HFFc6 (cell line): ENCODE measurements around the gene LMNB1. TPM values are rescaled to one million over a fixed set of nuclear protein-coding genes. Genes with fewer than 3 reads are reported as not detected.

Source experiments
- DNase-seq: peaks from one replicate; pipeline ENCODE4 v3.0.0-alpha.2; 2018
- H3K27ac Mint-ChIP-seq: 2 replicates; pipeline ENCODE4 v1.8.0; 2020; ENCODE audit warnings: mild to moderate bottlenecking, mixed read lengths
- H3K27me3 Mint-ChIP-seq: 2 replicates; pipeline ENCODE4 v1.8.0; 2021; ENCODE audit warnings: mild to moderate bottlenecking, moderate library complexity, mixed read lengths; ENCODE audit not compliant: insufficient read depth
- H3K36me3 Mint-ChIP-seq: 2 replicates; pipeline ENCODE4 v1.8.0; 2021; ENCODE audit warnings: low read depth, mixed read lengths
- H3K4me1 Mint-ChIP-seq: 2 replicates; pipeline ENCODE4 v1.8.0; 2020; ENCODE audit warnings: low read depth, mixed read lengths
- H3K4me3 Mint-ChIP-seq: 2 replicates; pipeline ENCODE4 v1.8.0; 2020; ENCODE audit warnings: mild to moderate bottlenecking, moderate library complexity, mixed read lengths
- H3K9me3 Mint-ChIP-seq: 2 replicates; pipeline ENCODE4 v1.8.0; 2020; ENCODE audit warnings: mild to moderate bottlenecking, mixed read lengths
- total RNA-seq, 6 experiments: library from RNA; stranded (reverse); fragmentation: NEBNext Ultra II Directional; extraction: Animal tissue kit (Norgen Biotek cat#: 25700); gene quantifications; 2 replicates in 1 of 6; 3 replicates in 5 of 6; pipeline ENCODE4 v1.2.3, GENCODE V29; 2021
- TF ChIP-seq, protein P1 (sequence below): fragments of 200-600 bp; sonication (generic); IDR thresholded peaks from 2 replicates; pipeline ENCODE4 v1.5.0; 2021; ENCODE audit warnings: antibody characterized with exemption, mild to moderate bottlenecking

Gene LMNB1
- total RNA-seq, 6 experiments from 2014 or later: 26.2 to 55.4 (median 51.0) TPM

DNA sequence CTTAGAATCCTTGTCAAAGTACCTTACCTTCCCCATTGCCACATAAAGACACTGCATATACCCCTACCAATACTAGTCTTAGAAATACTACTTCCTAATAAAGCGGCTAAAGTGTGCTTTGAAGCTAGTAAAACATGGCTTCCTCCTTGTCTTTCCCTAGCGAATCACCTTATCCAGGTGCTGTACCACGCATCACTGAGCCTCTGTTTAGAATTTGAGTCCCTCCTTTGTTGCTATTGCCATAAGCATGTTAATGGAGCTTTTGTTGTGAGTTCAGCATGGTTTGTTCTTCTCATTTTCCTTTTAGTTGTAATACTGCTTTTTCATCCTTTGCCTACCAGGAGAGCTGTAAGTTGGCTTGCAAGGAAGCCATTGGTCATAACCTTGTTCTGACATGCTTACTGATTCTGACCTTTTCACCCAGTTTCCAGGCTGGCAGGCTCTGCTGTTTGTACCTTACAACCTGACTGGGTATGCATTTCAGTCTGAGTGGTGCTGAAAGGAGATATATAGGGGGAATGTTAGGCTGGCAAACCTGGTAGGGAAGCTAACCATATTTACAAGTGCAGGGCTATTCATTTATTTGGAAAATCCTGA is 49.8 kb downstream of the LMNB1 start:
- no peak for DNase-seq
- H3K27ac Mint-ChIP-seq: no peak overlapping the region
- peaks cover 22% of the 10 kb centered on the region for H3K36me3 Mint-ChIP-seq
- no peaks in the 10 kb centered on the region; the same call in 1 of the 2 replicates for H3K27me3 Mint-ChIP-seq
- TF ChIP-seq, protein P1, sequence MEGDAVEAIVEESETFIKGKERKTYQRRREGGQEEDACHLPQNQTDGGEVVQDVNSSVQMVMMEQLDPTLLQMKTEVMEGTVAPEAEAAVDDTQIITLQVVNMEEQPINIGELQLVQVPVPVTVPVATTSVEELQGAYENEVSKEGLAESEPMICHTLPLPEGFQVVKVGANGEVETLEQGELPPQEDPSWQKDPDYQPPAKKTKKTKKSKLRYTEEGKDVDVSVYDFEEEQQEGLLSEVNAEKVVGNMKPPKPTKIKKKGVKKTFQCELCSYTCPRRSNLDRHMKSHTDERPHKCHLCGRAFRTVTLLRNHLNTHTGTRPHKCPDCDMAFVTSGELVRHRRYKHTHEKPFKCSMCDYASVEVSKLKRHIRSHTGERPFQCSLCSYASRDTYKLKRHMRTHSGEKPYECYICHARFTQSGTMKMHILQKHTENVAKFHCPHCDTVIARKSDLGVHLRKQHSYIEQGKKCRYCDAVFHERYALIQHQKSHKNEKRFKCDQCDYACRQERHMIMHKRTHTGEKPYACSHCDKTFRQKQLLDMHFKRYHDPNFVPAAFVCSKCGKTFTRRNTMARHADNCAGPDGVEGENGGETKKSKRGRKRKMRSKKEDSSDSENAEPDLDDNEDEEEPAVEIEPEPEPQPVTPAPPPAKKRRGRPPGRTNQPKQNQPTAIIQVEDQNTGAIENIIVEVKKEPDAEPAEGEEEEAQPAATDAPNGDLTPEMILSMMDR: no peak
- H3K4me1 Mint-ChIP-seq: no peaks in the 10 kb centered on the region
- no peaks in the 10 kb centered on the region for H3K9me3 Mint-ChIP-seq
- no peak overlapping the region for H3K4me3 Mint-ChIP-seq

DNA sequence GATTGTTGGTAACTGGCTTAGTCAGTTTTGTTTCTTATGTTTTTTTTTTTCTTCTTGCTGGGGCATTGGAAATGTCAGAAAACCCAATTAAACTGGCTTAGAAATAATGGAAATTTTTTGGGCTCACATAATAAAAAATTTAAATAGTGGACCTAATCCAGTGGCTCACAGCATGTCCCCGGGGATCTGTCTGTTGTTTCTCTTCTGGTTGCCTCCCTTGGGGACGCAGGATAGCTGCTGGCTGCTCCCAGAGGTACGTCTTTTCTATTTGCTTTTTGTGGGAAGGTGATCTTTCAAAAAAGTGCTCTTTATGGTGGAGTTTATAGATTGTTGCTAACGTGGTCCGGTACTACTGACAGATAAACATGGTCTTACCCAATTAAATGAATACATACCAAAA is 52.2 kb downstream of the LMNB1 start:
- TF ChIP-seq, protein P1: no peak
- no peaks in the 10 kb centered on the region for H3K4me1 Mint-ChIP-seq
- H3K4me3 Mint-ChIP-seq: no peak overlapping the region
- H3K27ac Mint-ChIP-seq: no peak overlapping the region
- peaks cover 20% of the 10 kb centered on the region for H3K36me3 Mint-ChIP-seq
- H3K9me3 Mint-ChIP-seq: no peaks in the 10 kb centered on the region
- H3K27me3 Mint-ChIP-seq: peaks cover 2% of the 10 kb centered on the region
- DNase-seq: no peak

DNA sequence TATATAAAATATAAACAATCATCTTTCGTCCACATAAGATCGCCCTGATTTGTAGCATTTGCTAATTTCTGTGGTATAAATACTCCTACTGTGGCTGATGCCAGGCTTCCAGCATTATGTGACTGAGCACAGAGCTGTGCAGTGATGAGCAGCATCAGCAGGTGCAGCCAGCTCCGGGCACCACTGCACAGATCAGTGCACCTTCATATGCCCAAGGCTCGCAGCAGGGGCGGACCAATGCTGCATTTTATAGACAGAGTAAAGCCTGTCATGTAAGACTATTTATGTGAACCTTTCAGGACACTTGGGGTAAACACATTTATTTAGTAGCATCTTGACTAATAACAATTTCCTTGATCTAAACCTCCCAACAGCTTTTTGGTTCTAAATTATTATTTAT is 53.1 kb downstream of the LMNB1 start:
- peaks cover 4% of the 10 kb centered on the region for H3K27me3 Mint-ChIP-seq
- DNase-seq: no peak
- peaks cover 20% of the 10 kb centered on the region for H3K36me3 Mint-ChIP-seq
- no peak overlapping the region for H3K4me3 Mint-ChIP-seq
- no peaks in the 10 kb centered on the region for H3K9me3 Mint-ChIP-seq
- no peak overlapping the region for H3K27ac Mint-ChIP-seq
- TF ChIP-seq, protein P1: no peak
- no peaks in the 10 kb centered on the region for H3K4me1 Mint-ChIP-seq

DNA sequence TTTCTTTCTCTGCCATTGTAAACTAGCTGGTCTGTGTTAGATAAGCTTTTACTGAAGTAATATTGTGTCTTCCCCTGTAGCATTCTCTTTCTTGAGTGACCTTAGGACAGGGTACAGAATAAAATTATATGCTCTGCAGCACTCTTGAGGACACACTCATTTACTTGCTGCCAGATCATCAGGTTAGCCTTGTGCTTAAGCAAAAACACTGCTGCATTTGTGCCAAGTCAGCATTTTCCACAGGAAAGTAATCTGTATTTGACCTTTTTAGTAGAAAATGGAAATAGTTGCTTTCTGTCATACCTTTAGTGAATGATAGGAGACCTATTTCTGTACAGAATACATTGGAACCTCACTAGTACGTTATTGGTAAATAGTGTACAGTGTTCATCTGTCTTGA is 54.2 kb downstream of the LMNB1 start:
- Mint-ChIP-seq H3K27me3 (peaks cover 4% of the 10 kb centered on the region), H3K36me3 (peaks cover 17% of the 10 kb centered on the region), H3K4me1 (no peaks in the 10 kb centered on the region), H3K9me3 (no peaks in the 10 kb centered on the region), H3K4me3 (no peak overlapping the region), H3K27ac (no peak overlapping the region)
- DNase-seq: no peak
- TF ChIP-seq, protein P1: no peak

DNA sequence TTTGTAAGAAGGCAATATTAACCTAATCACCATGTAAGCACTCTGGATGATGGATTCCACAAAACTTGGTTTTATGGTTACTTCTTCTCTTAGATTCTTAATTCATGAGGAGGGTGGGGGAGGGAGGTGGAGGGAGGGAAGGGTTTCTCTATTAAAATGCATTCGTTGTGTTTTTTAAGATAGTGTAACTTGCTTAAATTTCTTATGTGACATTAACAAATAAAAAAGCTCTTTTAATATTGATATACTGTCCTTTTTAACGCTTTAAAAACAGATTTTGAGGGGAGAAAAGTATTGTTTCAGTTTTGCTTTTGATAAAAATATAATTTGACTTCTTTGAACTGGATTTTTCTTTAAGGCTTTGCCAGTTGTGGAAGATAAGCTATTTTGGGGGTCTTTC is 59.8 kb downstream of the LMNB1 start:
- H3K27ac Mint-ChIP-seq: no peak overlapping the region
- no peak for DNase-seq
- TF ChIP-seq, protein P1: no peak
- H3K27me3 Mint-ChIP-seq: peaks cover 4% of the 10 kb centered on the region
- H3K9me3 Mint-ChIP-seq: no peaks in the 10 kb centered on the region
- H3K4me3 Mint-ChIP-seq: no peak overlapping the region
- peaks cover 7% of the 10 kb centered on the region; the same call in 1 of the 2 replicates for H3K36me3 Mint-ChIP-seq
- H3K4me1 Mint-ChIP-seq: no peaks in the 10 kb centered on the region
